ENCODE measurements around the gene OR13C3.

Gene OR13C3

DNA sequence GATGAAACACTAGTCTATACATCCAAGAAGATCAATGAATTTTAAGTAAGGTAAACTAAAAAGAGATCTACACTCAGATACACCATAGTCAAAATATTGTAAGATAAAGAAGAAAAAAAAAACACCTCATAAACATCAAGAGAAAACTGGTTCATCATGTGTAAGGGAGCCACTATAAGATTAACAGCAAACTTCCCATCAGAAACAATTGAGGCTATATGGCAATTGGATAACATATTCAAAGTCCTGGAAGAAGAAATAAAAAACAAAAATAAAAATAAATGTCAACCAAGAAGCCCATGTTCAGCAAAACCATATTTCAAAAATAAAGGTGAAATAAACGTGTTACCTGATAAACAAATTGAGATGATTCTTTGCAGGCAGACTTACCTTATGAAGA lies 36.0 kb upstream of the OR13C3 start:
- no peak overlapping the region for H3K4me3 ChIP-seq (ENCODE audit: low read length)
- H3K9me3 ChIP-seq (ENCODE audit: insufficient read depth, low read length): no peaks in the 10 kb centered on the region
- no peak overlapping the region for H3K9ac ChIP-seq (ENCODE audit: low read length)
- H3K27me3 ChIP-seq (ENCODE audit: low read depth, low read length): no peaks in the 10 kb centered on the region
- no peaks in the 10 kb centered on the region for H3K79me2 ChIP-seq (ENCODE audit: low read length)
- H4K20me1 ChIP-seq (ENCODE audit: insufficient read depth, low read length): no peaks in the 10 kb centered on the region
- no peak overlapping the region for H3K27ac ChIP-seq (ENCODE audit: low read length)
- no peak for TF ChIP-seq EZH2phosphoT487 (IDR thresholded peaks at IDR 0.05; ENCODE audit: low read depth)
- TF ChIP-seq, protein P1, sequence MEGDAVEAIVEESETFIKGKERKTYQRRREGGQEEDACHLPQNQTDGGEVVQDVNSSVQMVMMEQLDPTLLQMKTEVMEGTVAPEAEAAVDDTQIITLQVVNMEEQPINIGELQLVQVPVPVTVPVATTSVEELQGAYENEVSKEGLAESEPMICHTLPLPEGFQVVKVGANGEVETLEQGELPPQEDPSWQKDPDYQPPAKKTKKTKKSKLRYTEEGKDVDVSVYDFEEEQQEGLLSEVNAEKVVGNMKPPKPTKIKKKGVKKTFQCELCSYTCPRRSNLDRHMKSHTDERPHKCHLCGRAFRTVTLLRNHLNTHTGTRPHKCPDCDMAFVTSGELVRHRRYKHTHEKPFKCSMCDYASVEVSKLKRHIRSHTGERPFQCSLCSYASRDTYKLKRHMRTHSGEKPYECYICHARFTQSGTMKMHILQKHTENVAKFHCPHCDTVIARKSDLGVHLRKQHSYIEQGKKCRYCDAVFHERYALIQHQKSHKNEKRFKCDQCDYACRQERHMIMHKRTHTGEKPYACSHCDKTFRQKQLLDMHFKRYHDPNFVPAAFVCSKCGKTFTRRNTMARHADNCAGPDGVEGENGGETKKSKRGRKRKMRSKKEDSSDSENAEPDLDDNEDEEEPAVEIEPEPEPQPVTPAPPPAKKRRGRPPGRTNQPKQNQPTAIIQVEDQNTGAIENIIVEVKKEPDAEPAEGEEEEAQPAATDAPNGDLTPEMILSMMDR (IDR thresholded peaks at IDR 0.05; ENCODE audit: low read depth, low read length): no peak
- H3K4me2 ChIP-seq (ENCODE audit: low read length): no peak overlapping the region
- no peaks in the 10 kb centered on the region for H3K4me1 ChIP-seq (ENCODE audit: low read length)
- no peaks in the 10 kb centered on the region for H3K36me3 ChIP-seq (replicated peaks; ENCODE audit: low read depth, low read length)
- no peak overlapping the region for H2AFZ ChIP-seq (ENCODE audit: low read depth, low read length)

DNA sequence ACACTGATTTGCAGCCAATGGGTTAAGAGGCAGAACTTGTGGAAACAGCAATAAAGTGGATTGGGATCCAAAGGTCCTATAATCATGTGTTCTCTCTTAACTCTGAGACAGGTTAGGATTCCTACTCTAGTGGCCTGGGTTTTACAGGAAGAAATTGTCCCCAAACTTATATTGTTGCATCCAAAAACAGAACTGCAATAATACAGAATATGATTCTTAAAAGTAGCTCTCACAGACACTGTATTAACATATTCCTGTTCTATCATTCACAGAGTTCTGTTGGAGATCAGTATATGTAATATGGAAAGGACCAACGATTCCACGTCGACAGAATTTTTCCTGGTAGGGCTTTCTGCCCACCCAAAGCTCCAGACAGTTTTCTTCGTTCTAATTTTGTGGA lies 32.2 kb upstream of the OR13C3 start, which contains the start of gene OR13C8:
TSS of gene OR13C8 (plus strand) at position 301 of the 400 bp plus-strand sequence. CDS start at position 301, 0 bp downstream.
- no peaks in the 10 kb centered on the region for H3K36me3 ChIP-seq (replicated peaks; ENCODE audit: low read depth, low read length)
- TF ChIP-seq, protein P1 (IDR thresholded peaks at IDR 0.05; ENCODE audit: low read depth, low read length): no peak
- no peak for TF ChIP-seq EZH2phosphoT487 (IDR thresholded peaks at IDR 0.05; ENCODE audit: low read depth)
- H3K4me1 ChIP-seq (ENCODE audit: low read length): no peaks in the 10 kb centered on the region
- no peak within 1 kb of the TSS for H3K9ac ChIP-seq (ENCODE audit: low read length)
- no peak within 1 kb of the TSS for H3K27ac ChIP-seq (ENCODE audit: low read length)
- H3K27me3 ChIP-seq (ENCODE audit: low read depth, low read length): no peaks in the 10 kb centered on the region
- no peak within 1 kb of the TSS for H3K4me3 ChIP-seq (ENCODE audit: low read length)
- H4K20me1 ChIP-seq (ENCODE audit: insufficient read depth, low read length): no peaks in the 10 kb centered on the region
- H3K9me3 ChIP-seq (ENCODE audit: insufficient read depth, low read length): no peaks in the 10 kb centered on the region
- H2AFZ ChIP-seq (ENCODE audit: low read depth, low read length): no peak within 1 kb of the TSS
- H3K4me2 ChIP-seq (ENCODE audit: low read length): no peak within 1 kb of the TSS
- H3K79me2 ChIP-seq (ENCODE audit: low read length): no peaks in the 10 kb centered on the region

DNA sequence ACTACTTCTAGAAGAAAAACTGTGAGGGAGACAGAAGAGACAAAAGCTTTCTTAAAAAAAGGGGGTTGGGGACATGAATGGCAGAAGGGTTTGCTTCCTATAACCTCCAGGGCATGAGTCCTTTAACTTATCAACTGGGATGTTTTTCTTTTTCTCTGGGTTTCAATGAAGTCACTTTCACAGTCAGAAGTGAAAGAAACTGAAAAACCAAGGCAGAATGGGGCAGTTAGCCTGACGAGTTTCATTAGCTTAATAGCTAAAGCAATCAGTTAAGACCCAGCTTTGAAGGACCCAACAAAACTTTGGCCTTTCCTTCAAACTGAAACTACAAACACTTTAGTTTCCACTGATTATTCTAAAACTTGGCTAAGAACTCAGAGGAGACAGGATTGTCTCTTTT lies 27.7 kb upstream of the OR13C3 start:
- no peak overlapping the region for H3K9ac ChIP-seq (ENCODE audit: low read length)
- H3K4me2 ChIP-seq (ENCODE audit: low read length): no peak overlapping the region

DNA sequence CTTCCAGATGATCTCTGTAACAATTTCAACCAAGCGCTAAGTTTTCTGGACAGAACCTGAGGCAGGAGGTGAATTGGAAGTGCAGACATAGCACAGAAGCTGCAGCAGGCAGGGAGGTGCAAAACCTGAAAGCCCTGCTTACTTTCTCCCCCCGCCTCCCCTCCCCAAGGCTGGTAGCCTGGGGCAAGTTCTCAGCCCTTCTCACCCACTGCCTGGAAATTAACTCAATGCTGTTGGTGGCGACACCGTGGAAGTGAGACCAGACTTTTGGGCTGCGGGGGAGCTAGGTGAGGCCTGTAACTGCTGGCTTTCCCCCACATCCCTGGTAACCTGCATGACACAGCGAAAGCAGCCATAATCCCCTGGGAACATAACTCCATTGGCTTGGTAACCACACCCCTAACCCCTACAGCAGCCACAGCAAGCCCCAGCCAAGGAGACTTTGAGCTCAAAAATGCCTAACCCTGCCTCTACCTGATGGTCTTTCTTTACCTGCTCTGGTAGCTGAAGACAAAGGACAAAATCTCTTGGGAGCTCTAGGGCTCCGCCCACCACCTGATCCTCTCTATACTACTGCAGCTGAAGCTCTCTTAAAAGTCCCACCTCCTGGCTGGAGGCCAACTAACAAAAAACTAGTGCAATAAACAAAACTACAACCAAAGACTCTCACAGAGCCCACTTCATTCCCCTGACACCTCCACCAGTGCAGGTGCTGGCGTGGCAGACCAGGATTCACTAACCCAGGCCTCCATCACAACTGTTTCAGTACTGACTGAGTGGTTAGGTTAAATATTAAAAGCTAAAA lies 20.4 kb upstream of the OR13C3 start:
- no peak overlapping the region for H3K4me3 ChIP-seq (ENCODE audit: low read length)
- H3K27me3 ChIP-seq (ENCODE audit: low read depth, low read length): no peaks in the 10 kb centered on the region
- H3K27ac ChIP-seq (ENCODE audit: low read length): no peak overlapping the region
- H3K4me2 ChIP-seq (ENCODE audit: low read length): no peak overlapping the region
- no peak overlapping the region for H2AFZ ChIP-seq (ENCODE audit: low read depth, low read length)
- no peaks in the 10 kb centered on the region for H3K4me1 ChIP-seq (ENCODE audit: low read length)
- H3K9ac ChIP-seq (ENCODE audit: low read length): no peak overlapping the region
- no peaks in the 10 kb centered on the region for H3K9me3 ChIP-seq (ENCODE audit: insufficient read depth, low read length)
- TF ChIP-seq, protein P1 (IDR thresholded peaks at IDR 0.05; ENCODE audit: low read depth, low read length): no peak
- TF ChIP-seq EZH2phosphoT487 (IDR thresholded peaks at IDR 0.05; ENCODE audit: low read depth): no peak
- H4K20me1 ChIP-seq (ENCODE audit: insufficient read depth, low read length): no peaks in the 10 kb centered on the region
- H3K36me3 ChIP-seq (replicated peaks; ENCODE audit: low read depth, low read length): no peaks in the 10 kb centered on the region
- H3K79me2 ChIP-seq (ENCODE audit: low read length): no peaks in the 10 kb centered on the region

More for the DNA sequence above, 27.7 kb upstream of the OR13C3 start:
- H3K36me3 ChIP-seq (replicated peaks; ENCODE audit: low read depth, low read length): no peaks in the 10 kb centered on the region
- no peaks in the 10 kb centered on the region for H3K79me2 ChIP-seq (ENCODE audit: low read length)
- H3K27ac ChIP-seq (ENCODE audit: low read length): no peak overlapping the region
- no peaks in the 10 kb centered on the region for H3K27me3 ChIP-seq (ENCODE audit: low read depth, low read length)
- no peaks in the 10 kb centered on the region for H3K4me1 ChIP-seq (ENCODE audit: low read length)
- H3K9me3 ChIP-seq (ENCODE audit: insufficient read depth, low read length): no peaks in the 10 kb centered on the region
- TF ChIP-seq EZH2phosphoT487 (IDR thresholded peaks at IDR 0.05; ENCODE audit: low read depth): no peak
- TF ChIP-seq, protein P1 (IDR thresholded peaks at IDR 0.05; ENCODE audit: low read depth, low read length): no peak
- no peak overlapping the region for H2AFZ ChIP-seq (ENCODE audit: low read depth, low read length)
- no peak overlapping the region for H3K4me3 ChIP-seq (ENCODE audit: low read length)
- H4K20me1 ChIP-seq (ENCODE audit: insufficient read depth, low read length): no peaks in the 10 kb centered on the region

All from OCI-LY3 (cell line).